ENCODE measurements around the gene PSMG2.

PSMG2 gene

DNA sequence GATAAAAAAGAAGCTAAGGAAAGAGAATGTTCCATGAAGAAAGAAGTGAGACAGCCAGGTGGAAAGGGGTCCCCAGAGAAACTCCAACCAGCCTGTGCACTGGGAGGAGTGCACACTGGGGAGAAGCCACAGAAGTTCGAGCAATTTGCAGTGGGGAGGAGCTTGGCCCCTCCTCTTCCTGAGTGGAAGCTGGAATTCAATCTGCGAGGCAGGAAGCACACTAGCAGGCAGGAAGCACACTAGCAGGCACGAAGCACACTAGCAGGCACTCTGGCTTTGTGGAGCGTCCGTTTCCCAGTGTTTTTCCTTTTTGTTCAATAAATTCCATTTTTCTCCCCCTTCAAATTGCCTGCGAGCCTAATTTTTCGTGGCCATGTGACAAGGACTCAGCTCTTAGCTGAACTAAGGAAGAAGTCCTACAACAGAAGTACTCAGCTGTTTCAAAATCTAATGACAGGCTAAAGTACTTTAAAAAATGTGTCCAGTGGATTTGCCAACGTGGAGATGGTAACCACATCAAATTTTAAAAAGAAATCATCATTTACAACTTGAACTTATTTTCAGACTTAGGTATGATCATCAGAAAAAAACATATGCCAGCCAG, 23.6 kb upstream of the PSMG2 start:
- Histone ChIP-seq H3K9ac (no peak overlapping the region), H3K36me3 (ENCODE audit: control insufficient read depth, insufficient read depth, low read length) (no peaks in the 10 kb centered on the region), H2AFZ (peak overlapping the region; percentile 5), H3K9me3 (ENCODE audit: control insufficient read depth, low read length) (no peaks in the 10 kb centered on the region), H3K4me1 (no peaks in the 10 kb centered on the region), H3K4me3 (ENCODE audit: low read depth, low read length) (no peak overlapping the region), H3K27ac (peak overlapping the region; percentile 55), H3K79me2 (no peaks in the 10 kb centered on the region), H3K27me3 (ENCODE audit: control insufficient read depth, insufficient read depth, low read length) (no peaks in the 10 kb centered on the region), H3K4me2 (ENCODE audit: low read length) (no peak overlapping the region)
- TF ChIP-seq, protein P1, sequence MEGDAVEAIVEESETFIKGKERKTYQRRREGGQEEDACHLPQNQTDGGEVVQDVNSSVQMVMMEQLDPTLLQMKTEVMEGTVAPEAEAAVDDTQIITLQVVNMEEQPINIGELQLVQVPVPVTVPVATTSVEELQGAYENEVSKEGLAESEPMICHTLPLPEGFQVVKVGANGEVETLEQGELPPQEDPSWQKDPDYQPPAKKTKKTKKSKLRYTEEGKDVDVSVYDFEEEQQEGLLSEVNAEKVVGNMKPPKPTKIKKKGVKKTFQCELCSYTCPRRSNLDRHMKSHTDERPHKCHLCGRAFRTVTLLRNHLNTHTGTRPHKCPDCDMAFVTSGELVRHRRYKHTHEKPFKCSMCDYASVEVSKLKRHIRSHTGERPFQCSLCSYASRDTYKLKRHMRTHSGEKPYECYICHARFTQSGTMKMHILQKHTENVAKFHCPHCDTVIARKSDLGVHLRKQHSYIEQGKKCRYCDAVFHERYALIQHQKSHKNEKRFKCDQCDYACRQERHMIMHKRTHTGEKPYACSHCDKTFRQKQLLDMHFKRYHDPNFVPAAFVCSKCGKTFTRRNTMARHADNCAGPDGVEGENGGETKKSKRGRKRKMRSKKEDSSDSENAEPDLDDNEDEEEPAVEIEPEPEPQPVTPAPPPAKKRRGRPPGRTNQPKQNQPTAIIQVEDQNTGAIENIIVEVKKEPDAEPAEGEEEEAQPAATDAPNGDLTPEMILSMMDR (IDR thresholded peaks at IDR 0.05): no peak

DNA sequence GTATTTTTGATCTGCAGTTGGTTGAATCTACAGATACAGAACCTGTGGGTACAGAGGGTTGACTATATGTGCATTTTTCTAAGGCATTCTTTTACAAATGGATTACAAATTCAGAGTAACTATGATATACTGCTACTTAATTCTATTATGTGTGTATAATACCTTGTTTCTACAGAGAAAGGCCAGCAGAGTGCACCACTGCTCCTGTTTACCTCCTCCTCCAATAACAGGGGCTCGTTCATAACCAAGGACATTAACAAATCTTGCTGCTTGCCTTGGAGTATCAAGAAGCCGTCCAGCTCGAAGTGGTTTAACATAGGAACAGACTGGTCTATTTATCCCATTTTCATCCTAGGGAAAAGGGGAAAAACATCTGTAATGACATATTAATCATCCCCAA, 16.7 kb upstream of the PSMG2 start:
- Histone ChIP-seq H3K9ac (no peak overlapping the region), H2AFZ (no peak overlapping the region), H3K4me3 (ENCODE audit: low read depth, low read length) (no peak overlapping the region), H3K27me3 (ENCODE audit: control insufficient read depth, insufficient read depth, low read length) (no peaks in the 10 kb centered on the region), H3K79me2 (no peaks in the 10 kb centered on the region), H3K36me3 (ENCODE audit: control insufficient read depth, insufficient read depth, low read length) (no peaks in the 10 kb centered on the region), H3K9me3 (ENCODE audit: control insufficient read depth, low read length) (no peaks in the 10 kb centered on the region), H3K27ac (no peak overlapping the region), H3K4me2 (ENCODE audit: low read length) (no peak overlapping the region), H3K4me1 (no peaks in the 10 kb centered on the region)
- TF ChIP-seq, protein P1 (IDR thresholded peaks at IDR 0.05): no peak

- Histone ChIP-seq H3K27ac (no peak overlapping the region), H3K4me1 (no peaks in the 10 kb centered on the region), H3K27me3 (ENCODE audit: control insufficient read depth, insufficient read depth, low read length) (no peaks in the 10 kb centered on the region), H3K4me2 (ENCODE audit: low read length) (no peak overlapping the region), H3K36me3 (ENCODE audit: control insufficient read depth, insufficient read depth, low read length) (no peaks in the 10 kb centered on the region), H3K9me3 (ENCODE audit: control insufficient read depth, low read length) (no peaks in the 10 kb centered on the region), H3K4me3 (ENCODE audit: low read depth, low read length) (no peak overlapping the region), H3K9ac (no peak overlapping the region), H2AFZ (no peak overlapping the region), H3K79me2 (no peaks in the 10 kb centered on the region)
- TF ChIP-seq, protein P1 (IDR thresholded peaks at IDR 0.05): no peak
These were observed 13.5 kb upstream of the PSMG2 start for GRCh38 chr18:12689256-12689850.

DNA sequence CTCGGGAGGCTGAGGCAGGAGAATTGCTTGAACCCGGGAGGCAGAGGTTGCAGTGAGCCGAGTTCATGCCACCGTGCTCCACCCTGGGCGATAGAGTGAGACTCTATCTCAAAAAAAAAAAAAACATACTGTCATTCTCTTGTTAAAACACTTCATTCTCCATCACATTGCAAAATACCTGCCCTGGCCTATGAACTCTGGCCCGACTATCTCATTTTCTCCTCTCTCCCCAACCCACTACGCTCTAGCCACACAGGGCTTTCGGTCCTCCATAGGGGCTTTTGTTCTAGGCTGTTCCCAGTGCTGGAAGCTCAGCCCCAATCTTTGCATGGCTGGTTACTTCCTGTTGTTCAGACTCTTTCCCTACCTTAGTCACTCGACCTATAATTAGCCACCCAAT, 10.6 kb upstream of the PSMG2 start:
- no peaks in the 10 kb centered on the region for H3K36me3 ChIP-seq (ENCODE audit: control insufficient read depth, insufficient read depth, low read length)
- no peak overlapping the region for H2AFZ ChIP-seq
- no peaks in the 10 kb centered on the region for H3K79me2 ChIP-seq
- H3K27ac ChIP-seq: no peak overlapping the region
- no peaks in the 10 kb centered on the region for H3K4me1 ChIP-seq
- no peak overlapping the region for H3K9ac ChIP-seq
- H3K4me3 ChIP-seq (ENCODE audit: low read depth, low read length): no peak overlapping the region
- H3K9me3 ChIP-seq (ENCODE audit: control insufficient read depth, low read length): no peaks in the 10 kb centered on the region
- no peaks in the 10 kb centered on the region for H3K27me3 ChIP-seq (ENCODE audit: control insufficient read depth, insufficient read depth, low read length)
- TF ChIP-seq, protein P1 (IDR thresholded peaks at IDR 0.05): no peak
- H3K4me2 ChIP-seq (ENCODE audit: low read length): no peak overlapping the region

- Histone ChIP-seq H3K9me3 (ENCODE audit: control insufficient read depth, low read length) (no peaks in the 10 kb centered on the region), H3K9ac (no peak overlapping the region), H3K27me3 (ENCODE audit: control insufficient read depth, insufficient read depth, low read length) (no peaks in the 10 kb centered on the region), H3K4me2 (ENCODE audit: low read length) (no peak overlapping the region), H3K27ac (no peak overlapping the region), H3K79me2 (no peaks in the 10 kb centered on the region), H3K36me3 (ENCODE audit: control insufficient read depth, insufficient read depth, low read length) (no peaks in the 10 kb centered on the region), H2AFZ (no peak overlapping the region), H3K4me1 (no peaks in the 10 kb centered on the region), H3K4me3 (ENCODE audit: low read depth, low read length) (no peak overlapping the region)
- TF ChIP-seq, protein P1 (IDR thresholded peaks at IDR 0.05): no peak
These were observed 8.8 kb upstream of the PSMG2 start for GRCh38 chr18:12694032-12694431.
